Cardiac septum (tissue), 1 donor: ENCODE measurements around the gene PALS1. TPM values are rescaled to one million over a fixed set of nuclear protein-coding genes. Genes with fewer than 3 reads are reported as not detected.
"Not testable (repeated sequence)": the region's sequence is repeated elsewhere in the genome, so short reads cannot be mapped to it uniquely, and the experiment has no call there.

Experiments used
- DNase-seq: peaks from one replicate; pipeline ENCODE4 v3.0.0-alpha.2; 2020; ENCODE audit warnings: low spot score
- intact Hi-C: fragments of 100-400 bp; cut with DNase I; formaldehyde crosslinking; loops from one replicate; pipeline ENCODE4 v1.14.0; 2022
- total RNA-seq: library from RNA; stranded (reverse); fragmentation: NEBNext Ultra II Directional; extraction: Animal tissue kit (Norgen Biotek cat#: 25700); gene quantifications from one replicate; pipeline ENCODE4 v1.2.1, GENCODE V29; 2021
- donor health status: DM: no; HTN: no; CAD: no.

The PALS1 gene
- total RNA-seq, 1 donor from 2014 or later, result 11.5 TPM

- intact Hi-C loops, result no loop called here
- no peak for DNase-seq
Measured at GRCh38 chr14:67251573-67252226, 10.5 kb downstream of the PALS1 start.

GRCh38 chr14:67253076-67253635, 11.9 kb downstream of the PALS1 start:
- intact Hi-C loops, result no loop called here
- DNase-seq, result no peak

DNA sequence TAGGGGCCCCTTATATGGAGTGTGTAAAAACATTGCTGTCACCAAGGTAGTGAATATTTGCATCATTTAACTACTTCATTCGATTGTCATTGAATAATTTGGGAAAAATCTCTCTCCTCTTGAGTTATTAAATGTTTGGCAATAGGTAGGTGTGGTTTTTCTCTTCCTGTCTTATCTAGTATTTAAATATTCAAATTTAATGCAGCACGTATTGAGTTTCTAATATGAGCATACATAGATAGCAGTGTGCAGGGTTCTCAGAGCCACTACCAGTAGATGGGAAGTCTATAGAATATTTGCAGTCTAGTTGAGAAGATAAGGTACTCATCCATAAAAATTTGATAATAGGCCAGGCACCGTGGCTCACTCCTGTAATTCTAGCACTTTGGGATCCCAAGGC, 16.7 kb downstream of the PALS1 start:
- no peak for DNase-seq
- intact Hi-C loops, result no loop called here

- DNase-seq, result no peak
- intact Hi-C loops, result no loop called here
Measured at GRCh38 chr14:67260965-67261364, 19.7 kb downstream of the PALS1 start.

DNA sequence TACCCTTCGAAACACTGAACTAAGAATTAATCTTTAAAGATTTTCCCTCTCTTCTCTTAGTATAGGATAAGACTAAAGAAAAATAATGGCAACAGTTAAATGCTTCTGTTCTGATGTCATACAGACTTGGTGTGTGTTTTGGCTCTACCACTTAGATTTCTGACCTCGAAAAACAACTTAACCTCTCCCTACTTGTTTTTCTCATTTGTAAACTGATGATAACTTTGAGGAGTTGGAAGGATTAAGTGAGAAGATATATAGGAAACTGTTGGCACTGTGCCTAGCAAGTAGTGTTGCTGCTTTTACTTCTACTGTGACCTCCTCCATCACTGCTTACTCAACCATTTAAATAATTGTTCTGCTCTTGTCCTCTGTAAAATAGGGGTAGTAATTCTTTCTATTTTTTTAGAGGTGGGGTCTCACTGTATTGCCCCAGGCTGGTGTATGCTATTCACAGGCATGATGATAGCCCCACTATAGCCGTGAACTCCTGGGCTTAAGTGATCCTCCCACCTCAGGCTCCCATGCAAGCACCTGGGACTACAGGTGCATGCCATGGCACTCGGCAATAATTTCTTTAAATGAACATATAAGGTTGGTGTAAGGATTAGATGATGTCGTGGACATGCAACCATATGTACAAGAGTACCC, 22.4 kb downstream of the PALS1 start:
- intact Hi-C loops, result no loop called here
- DNase-seq, result no peak

DNA sequence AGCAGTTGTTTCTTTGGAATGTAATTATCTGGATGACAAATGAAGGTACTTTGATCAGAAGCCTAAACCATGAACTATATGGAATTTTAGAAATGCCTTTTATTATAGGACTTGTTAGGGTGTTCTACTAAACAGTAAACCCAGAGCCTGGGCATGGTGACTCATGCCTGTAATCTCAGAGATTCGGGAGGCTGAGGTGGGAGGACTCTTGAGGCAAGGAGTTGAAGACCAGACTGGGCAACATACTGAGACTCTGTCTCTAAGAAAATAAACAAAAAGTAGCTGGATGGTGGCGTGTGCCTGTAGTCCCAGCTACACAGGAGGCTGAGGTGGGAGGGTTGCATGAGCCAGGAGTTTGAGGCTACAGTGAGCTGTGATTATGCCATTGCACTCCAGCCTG, 23.9 kb downstream of the PALS1 start:
- no peak for DNase-seq
- intact Hi-C loops, result no loop called here

DNA sequence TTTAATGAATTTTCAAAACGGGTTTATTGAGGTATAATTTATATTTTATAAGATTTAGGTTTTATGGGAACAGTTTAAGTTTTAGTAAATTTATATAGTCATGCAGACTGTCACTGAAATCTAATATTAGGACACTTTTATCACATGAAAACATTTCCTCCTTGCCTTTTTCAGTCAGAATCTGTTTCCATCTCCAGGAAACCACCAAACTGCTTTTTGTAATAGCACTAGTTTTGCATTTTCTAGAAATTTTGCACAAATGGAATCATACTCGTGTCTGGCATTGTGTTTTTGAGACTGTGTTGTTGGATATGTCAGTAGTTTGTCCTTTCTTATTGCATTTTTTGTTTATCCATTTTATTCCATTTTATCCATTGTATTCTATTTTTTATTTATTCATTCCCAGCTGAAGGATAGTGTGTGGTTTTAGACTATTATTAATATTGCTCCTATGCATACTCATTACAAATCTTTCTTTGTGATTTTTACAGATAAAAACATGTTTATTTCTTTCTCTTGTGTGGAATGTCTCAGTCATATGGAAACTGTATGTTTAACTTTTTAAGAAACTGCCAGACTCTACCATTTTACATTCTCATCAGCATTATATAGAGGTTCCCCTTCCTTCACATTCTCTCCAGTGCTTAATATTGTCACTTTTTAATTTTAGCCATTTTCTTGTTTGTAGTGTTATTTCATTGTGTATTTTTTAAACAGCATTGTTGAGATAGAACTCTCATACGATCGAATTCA, 26.5 kb downstream of the PALS1 start:
- no peak for DNase-seq
- intact Hi-C loops, result no loop called here

GRCh38 chr14:67268426-67269150, 27.4 kb downstream of the PALS1 start:
- intact Hi-C loops, result no loop called here
- DNase-seq, result no peak

DNA sequence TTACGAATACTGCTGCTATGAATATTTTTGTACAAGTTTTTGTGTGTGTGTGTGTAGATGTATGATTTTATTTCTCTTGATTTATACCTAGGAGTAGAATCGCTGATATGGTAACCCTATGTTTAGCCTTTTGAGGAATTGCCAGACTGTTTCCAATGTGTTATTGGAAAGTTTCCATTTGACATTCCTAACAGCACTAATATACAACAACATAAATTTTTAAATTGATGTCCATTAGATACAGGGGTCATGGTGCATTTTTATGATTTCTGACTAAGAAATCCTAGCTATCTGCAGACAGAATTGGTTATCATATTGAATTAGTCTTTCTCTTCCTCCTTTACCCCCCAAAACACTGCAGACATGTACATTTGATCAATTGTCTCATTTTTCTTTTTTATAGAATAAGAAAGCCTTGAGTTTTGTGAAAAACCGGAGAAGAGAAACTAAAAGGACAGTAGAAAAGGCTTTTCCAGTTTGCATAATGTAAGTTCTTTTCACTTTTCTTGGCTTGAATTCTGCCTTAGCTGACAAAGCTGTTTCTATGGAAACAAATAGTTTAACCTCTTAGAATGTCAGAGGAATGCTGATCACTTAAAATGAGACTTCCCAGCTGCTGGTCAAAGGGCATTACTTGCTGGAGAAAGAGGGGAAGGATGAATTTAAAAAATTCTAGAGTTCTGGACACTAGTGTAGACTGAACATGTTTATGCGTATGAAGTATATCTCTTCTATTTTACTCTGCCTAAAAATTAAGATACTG, 28.2 kb downstream of the PALS1 start:
- no peak for DNase-seq
- intact Hi-C loops, result no loop called here

GRCh38 chr14:67270145-67270753, 29.0 kb downstream of the PALS1 start:
- DNase-seq, result no peak
- intact Hi-C loops, result no loop called here

GRCh38 chr14:67270933-67271332, 29.7 kb downstream of the PALS1 start:
- intact Hi-C loops, result no loop called here
- no peak for DNase-seq

GRCh38 chr14:67273281-67273680, 32.0 kb downstream of the PALS1 start:
- intact Hi-C loops, DNase-seq: not testable (repeated sequence)

DNA sequence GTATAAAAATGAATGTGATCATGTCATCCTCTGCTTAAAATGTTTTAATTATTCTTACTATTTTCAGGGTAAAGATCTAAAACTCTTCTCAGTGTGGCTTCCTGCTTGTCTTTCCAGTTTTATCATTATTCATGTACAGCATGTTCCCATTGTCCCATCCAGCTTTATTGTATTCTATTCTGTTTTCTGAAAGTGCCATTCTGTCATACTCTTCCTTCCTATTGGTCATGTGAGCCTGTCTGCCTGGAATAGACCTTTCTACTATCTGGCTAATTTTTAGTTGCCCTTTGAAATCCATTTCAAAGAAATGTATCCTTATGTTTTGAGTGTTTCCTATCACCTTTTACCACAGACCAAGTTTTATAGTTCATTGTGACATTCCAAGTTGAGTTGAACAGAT, 34.9 kb downstream of the PALS1 start:
- intact Hi-C loops, result no loop called here
- no peak for DNase-seq

DNA sequence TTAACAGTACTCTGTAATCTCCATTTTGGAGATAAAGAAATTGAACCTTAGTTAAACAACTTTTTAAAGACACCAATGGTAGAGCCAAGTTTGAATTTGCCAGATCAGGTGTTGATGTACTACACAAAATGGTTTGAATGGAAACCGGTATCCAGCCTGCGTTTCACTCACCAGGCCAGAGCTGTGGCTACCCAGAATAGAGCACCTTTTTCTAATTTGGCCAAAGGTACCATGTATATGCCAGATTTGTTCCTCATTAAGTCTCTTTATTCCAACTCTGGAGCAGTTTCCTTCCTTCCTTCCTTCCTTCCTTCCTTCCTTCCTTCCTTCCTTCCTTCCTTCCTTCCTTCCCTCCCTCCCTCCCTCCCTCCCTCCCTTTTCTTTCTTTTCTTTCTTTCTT, 39.3 kb downstream of the PALS1 start:
- DNase-seq, result no peak
- intact Hi-C loops, result no loop called here

- DNase-seq, result no peak
- intact Hi-C loops, result loop anchor here (2.0 kb wide), 1 partner anchor 119 kb away; no protein-coding TSS in a partner anchor
Measured at GRCh38 chr14:67285876-67286452, 44.7 kb downstream of the PALS1 start.
